HG02610 (cell line): ENCODE measurements around the gene ABCC11.
A peak's percentile ranks its signal among the peaks of the same experiment; 100 is the strongest.
"Not testable (repeated sequence)": the region's sequence is repeated elsewhere in the genome, so short reads cannot be mapped to it uniquely, and the experiment has no call there.

Experiments
- ATAC-seq: cut with Tn5 transposase; IDR thresholded peaks from one replicate; pipeline ENCODE4 v1.9.1; 2021; ENCODE audit warnings: mild to moderate bottlenecking, moderate library complexity; ENCODE audit not compliant: unreplicated experiment

Gene ABCC11

GRCh38 chr16:48250520-48251278, 3.4 kb upstream of the ABCC11 start:
- no peak for ATAC-seq

GRCh38 chr16:48246066-48246465, 1.3 kb downstream of the ABCC11 start:
- no peak for ATAC-seq

GRCh38 chr16:48244863-48245195, 2.5 kb downstream of the ABCC11 start:
- no peak for ATAC-seq

GRCh38 chr16:48244080-48244862, 3.1 kb downstream of the ABCC11 start, which contains the start of gene LONP2:
Gene LONP2, plus strand, starts transcription at chr16:48244300. Its CDS starts 89 bp downstream, at chr16:48244389.
- peak; percentile 98 for ATAC-seq

- ATAC-seq = not testable (repeated sequence)
These were observed 7.2 kb downstream of the ABCC11 start for GRCh38 chr16:48240147-48240546.

GRCh38 chr16:48236286-48236685, 11.1 kb downstream of the ABCC11 start:
- ATAC-seq = no peak

GRCh38 chr16:48235556-48236136, 11.7 kb downstream of the ABCC11 start:
- no peak for ATAC-seq

- ATAC-seq = no peak
These were observed 12.2 kb downstream of the ABCC11 start for GRCh38 chr16:48235058-48235555.

GRCh38 chr16:48234630-48235029, 12.7 kb downstream of the ABCC11 start:
- no peak for ATAC-seq

- ATAC-seq = no peak
These were observed 14.8 kb downstream of the ABCC11 start for GRCh38 chr16:48232493-48233040.

GRCh38 chr16:48231727-48232492, 15.4 kb downstream of the ABCC11 start:
- peak; percentile 57 for ATAC-seq

- ATAC-seq = no peak
These were observed 21.9 kb downstream of the ABCC11 start for GRCh38 chr16:48225456-48225855.

- ATAC-seq = no peak
These were observed 23.8 kb downstream of the ABCC11 start for GRCh38 chr16:48223490-48223889.

GRCh38 chr16:48220891-48221290, 26.4 kb downstream of the ABCC11 start:
- ATAC-seq = no peak

GRCh38 chr16:48218473-48218872, 28.9 kb downstream of the ABCC11 start:
- ATAC-seq = no peak

GRCh38 chr16:48217708-48218107, 29.6 kb downstream of the ABCC11 start:
- ATAC-seq = no peak

GRCh38 chr16:48215738-48216137, 31.6 kb downstream of the ABCC11 start:
- ATAC-seq = no peak

GRCh38 chr16:48212033-48212432, 35.3 kb downstream of the ABCC11 start:
- no peak for ATAC-seq

- no peak for ATAC-seq
These were observed 36.6 kb downstream of the ABCC11 start for GRCh38 chr16:48210747-48211146.

GRCh38 chr16:48206594-48207242, 40.6 kb downstream of the ABCC11 start:
- ATAC-seq = no peak
